ENCODE results near the gene REC8.

The REC8 gene

GRCh38 chr14:24160499-24160849 lies 11.4 kb upstream of the REC8 start:
- DNase-seq: no peak

GRCh38 chr14:24160850-24161804 lies 10.8 kb upstream of the REC8 start, which contains the start of gene IRF9:
TSS of gene IRF9 (plus strand) at chr14:24161265. CDS start at chr14:24162145, 880 bp downstream.
- peak; percentile 97 for DNase-seq

GRCh38 chr14:24162093-24162492 lies 9.8 kb upstream of the REC8 start:
- no peak for DNase-seq

GRCh38 chr14:24164518-24164991 lies 7.3 kb upstream of the REC8 start:
- DNase-seq: no peak

- no peak for DNase-seq
These were observed 6.1 kb upstream of the REC8 start for GRCh38 chr14:24165785-24166184.

- DNase-seq: no peak
These were observed 4.3 kb upstream of the REC8 start for GRCh38 chr14:24167469-24168114.

GRCh38 chr14:24172261-24172860 lies 481 bp downstream of the REC8 start:
- DNase-seq: peak; percentile 54

- peak; percentile 19 for DNase-seq
These were observed 996 bp downstream of the REC8 start for GRCh38 chr14:24172871-24173281.

GRCh38 chr14:24176599-24176998 lies 4.7 kb downstream of the REC8 start:
- no peak for DNase-seq

GRCh38 chr14:24177041-24177825 lies 5.4 kb downstream of the REC8 start:
- DNase-seq: no peak

- no peak for DNase-seq
These were observed 6.0 kb downstream of the REC8 start for GRCh38 chr14:24177891-24178290.

GRCh38 chr14:24178399-24179178 lies 6.7 kb downstream of the REC8 start:
- no peak for DNase-seq

GRCh38 chr14:24179294-24179960 lies 7.5 kb downstream of the REC8 start:
- no peak for DNase-seq

- no peak for DNase-seq
These were observed 8.3 kb downstream of the REC8 start for GRCh38 chr14:24179961-24180796.

GRCh38 chr14:24181371-24182077 lies 9.6 kb downstream of the REC8 start:
- no peak for DNase-seq

- DNase-seq: no peak
These were observed 10.4 kb downstream of the REC8 start for GRCh38 chr14:24182110-24182882.

- DNase-seq: no peak
These were observed 11.2 kb downstream of the REC8 start for GRCh38 chr14:24183014-24183481.

GRCh38 chr14:24184104-24184970 lies 12.5 kb downstream of the REC8 start:
- no peak for DNase-seq

Data from NCI-H2171 treated with DMSO at 0.1 percent for 48 hours (cell line).